Measurements from ENCODE around the gene TEX2. TPM values are rescaled to one million over a fixed set of nuclear protein-coding genes. Genes with fewer than 3 reads are reported as not detected.

Gene TEX2
- total and polyA plus RNA-seq, 7 experiments from 2014 or later = 7.9 to 24.2 (median 14.4) TPM

GRCh38 chr17:64229815-64230728, 33.0 kb downstream of the TEX2 start:
- no peak overlapping the region for H3K27ac ChIP-seq (ENCODE audit: low read depth, low read length)
- no peak overlapping the region for H3K27ac Mint-ChIP-seq
- H3K9me3 ChIP-seq (ENCODE audit: control insufficient read depth in 2 of 3, low read length in 3 of 3) = no peaks in the 10 kb centered on the region
- peaks cover 0 to 9% (median 6%) of the 10 kb centered on the region in 7 donors for H3K4me1 Mint-ChIP-seq
- ChIA-PET POLR2A (interaction anchor here (1.3 kb wide), 1 partner anchor 22 kb away, joined by 6 read pairs; no protein-coding TSS in a partner anchor), CTCF (interaction anchor here (0.9 kb wide), 1 partner anchor 12 kb away, joined by 4 read pairs; no protein-coding TSS in a partner anchor)
- H3K36me3 Mint-ChIP-seq = peaks cover 0 to 14% (median 3%) of the 10 kb centered on the region in 5 donors
- no peak for ATAC-seq
- no peak overlapping the region for H3K4me3 ChIP-seq (ENCODE audit: low read length)
- no peak for DNase-seq
- no peak overlapping the region for H3K4me3 Mint-ChIP-seq
- no peaks in the 10 kb centered on the region for H3K9me3 Mint-ChIP-seq
- no peaks in the 10 kb centered on the region for H3K27me3 ChIP-seq (ENCODE audit: control insufficient read depth in 2 of 2, insufficient read depth in 2 of 2, low read length in 2 of 2)
- no peaks in the 10 kb centered on the region for H3K36me3 ChIP-seq (ENCODE audit: control insufficient read depth in 2 of 3, insufficient read depth in 3 of 3, low read length in 3 of 3)
- H3K27me3 Mint-ChIP-seq = no peaks in the 10 kb centered on the region
- H3K4me1 ChIP-seq (ENCODE audit: control insufficient read depth in 2 of 2, insufficient read depth in 2 of 2, low read length in 2 of 2) = no peaks in the 10 kb centered on the region
- intact Hi-C loops (cut with micrococcal nuclease) = no loop called here

- POLR2A ChIA-PET = no interaction called here
- H3K4me1 ChIP-seq (ENCODE audit: control insufficient read depth in 2 of 2, insufficient read depth in 2 of 2, low read length in 2 of 2) = no peaks in the 10 kb centered on the region
- intact Hi-C loops (cut with micrococcal nuclease) = no loop called here
- H3K27ac ChIP-seq (ENCODE audit: low read depth, low read length) = no peak overlapping the region
- Mint-ChIP-seq H3K36me3 (peaks cover 0 to 11% (median 4%) of the 10 kb centered on the region in 5 donors), H3K4me3 (no peak overlapping the region), H3K27me3 (no peaks in the 10 kb centered on the region), H3K4me1 (peaks cover 0 to 25% (median 13%) of the 10 kb centered on the region in 7 donors), H3K9me3 (peaks cover 0 to 2% (median 0%) of the 10 kb centered on the region in 11 donors), H3K27ac (no peak overlapping the region)
- H3K4me3 ChIP-seq (ENCODE audit: low read length) = no peak overlapping the region
- ATAC-seq = no peak
- CTCF ChIA-PET = no interaction called here
- H3K36me3 ChIP-seq (ENCODE audit: control insufficient read depth in 2 of 3, insufficient read depth in 3 of 3, low read length in 3 of 3) = no peaks in the 10 kb centered on the region
- H3K9me3 ChIP-seq (ENCODE audit: control insufficient read depth in 2 of 3, low read length in 3 of 3) = no peaks in the 10 kb centered on the region
- no peak for DNase-seq
- H3K27me3 ChIP-seq (ENCODE audit: control insufficient read depth in 2 of 2, insufficient read depth in 2 of 2, low read length in 2 of 2) = no peaks in the 10 kb centered on the region
Observed at GRCh38 chr17:64226132-64226531, 36.9 kb downstream of the TEX2 start.

- Mint-ChIP-seq H3K36me3 (peaks cover 0 to 14% (median 4%) of the 10 kb centered on the region in 5 donors), H3K27me3 (no peaks in the 10 kb centered on the region), H3K9me3 (peaks cover 0 to 7% (median 0%) of the 10 kb centered on the region in 11 donors), H3K27ac (no peak overlapping the region), H3K4me3 (no peak overlapping the region), H3K4me1 (peaks cover 0 to 25% (median 14%) of the 10 kb centered on the region in 7 donors)
- Histone ChIP-seq H3K9me3 (ENCODE audit: control insufficient read depth in 2 of 3, low read length in 3 of 3) (no peaks in the 10 kb centered on the region), H3K27ac (ENCODE audit: low read depth, low read length) (no peak overlapping the region), H3K4me1 (ENCODE audit: control insufficient read depth in 2 of 2, insufficient read depth in 2 of 2, low read length in 2 of 2) (no peaks in the 10 kb centered on the region), H3K27me3 (ENCODE audit: control insufficient read depth in 2 of 2, insufficient read depth in 2 of 2, low read length in 2 of 2) (no peaks in the 10 kb centered on the region), H3K4me3 (ENCODE audit: low read length) (no peak overlapping the region), H3K36me3 (ENCODE audit: control insufficient read depth in 2 of 3, insufficient read depth in 3 of 3, low read length in 3 of 3) (no peaks in the 10 kb centered on the region)
- ChIA-PET CTCF (no interaction called here), POLR2A (no interaction called here)
- no peak for DNase-seq
- intact Hi-C loops (cut with micrococcal nuclease) = no loop called here
- no peak for ATAC-seq
Observed at GRCh38 chr17:64225410-64225809, 37.6 kb downstream of the TEX2 start.

GRCh38 chr17:64223931-64224629, 39.0 kb downstream of the TEX2 start:
- H3K4me3 Mint-ChIP-seq = no peak overlapping the region
- ChIA-PET CTCF (no interaction called here), POLR2A (no interaction called here)
- H3K4me1 Mint-ChIP-seq = peaks cover 0 to 33% (median 18%) of the 10 kb centered on the region in 7 donors
- Histone ChIP-seq H3K4me1 (ENCODE audit: control insufficient read depth in 2 of 2, insufficient read depth in 2 of 2, low read length in 2 of 2) (no peaks in the 10 kb centered on the region), H3K4me3 (ENCODE audit: low read length) (no peak overlapping the region), H3K9me3 (ENCODE audit: control insufficient read depth in 2 of 3, low read length in 3 of 3) (no peaks in the 10 kb centered on the region), H3K27ac (ENCODE audit: low read depth, low read length) (no peak overlapping the region), H3K27me3 (ENCODE audit: control insufficient read depth in 2 of 2, insufficient read depth in 2 of 2, low read length in 2 of 2) (no peaks in the 10 kb centered on the region), H3K36me3 (ENCODE audit: control insufficient read depth in 2 of 3, insufficient read depth in 3 of 3, low read length in 3 of 3) (no peaks in the 10 kb centered on the region)
- H3K27me3 Mint-ChIP-seq = no peaks in the 10 kb centered on the region
- no peak for ATAC-seq
- peaks cover 0 to 14% (median 5%) of the 10 kb centered on the region in 5 donors for H3K36me3 Mint-ChIP-seq
- DNase-seq = no peak
- H3K9me3 Mint-ChIP-seq = peaks cover 0 to 7% (median 0%) of the 10 kb centered on the region in 11 donors
- H3K27ac Mint-ChIP-seq = no peak overlapping the region
- intact Hi-C loops (cut with micrococcal nuclease) = no loop called here

- intact Hi-C loops (cut with micrococcal nuclease) = no loop called here
Observed at GRCh38 chr17:64223283-64223682, 39.8 kb downstream of the TEX2 start.

GRCh38 chr17:64221679-64222078, 41.4 kb downstream of the TEX2 start:
- Mint-ChIP-seq H3K9me3 (peaks cover 0 to 7% (median 0%) of the 10 kb centered on the region in 11 donors), H3K27me3 (no peaks in the 10 kb centered on the region), H3K36me3 (peaks cover 0 to 14% (median 5%) of the 10 kb centered on the region in 5 donors), H3K27ac (no peak overlapping the region), H3K4me1 (peaks cover 11 to 49% (median 35%) of the 10 kb centered on the region in 7 donors), H3K4me3 (no peak overlapping the region)
- DNase-seq (no peak), ATAC-seq (no peak)
- Histone ChIP-seq H3K9me3 (ENCODE audit: control insufficient read depth in 2 of 3, low read length in 3 of 3) (no peaks in the 10 kb centered on the region), H3K27me3 (ENCODE audit: control insufficient read depth in 2 of 2, insufficient read depth in 2 of 2, low read length in 2 of 2) (no peaks in the 10 kb centered on the region), H3K4me1 (ENCODE audit: control insufficient read depth in 2 of 2, insufficient read depth in 2 of 2, low read length in 2 of 2) (peaks cover 0 to 7% of the 10 kb centered on the region in 2 donors), H3K36me3 (ENCODE audit: control insufficient read depth in 2 of 3, insufficient read depth in 3 of 3, low read length in 3 of 3) (no peaks in the 10 kb centered on the region), H3K27ac (ENCODE audit: low read depth, low read length) (no peak overlapping the region), H3K4me3 (ENCODE audit: low read length) (no peak overlapping the region)
- intact Hi-C loops (cut with micrococcal nuclease) = no loop called here
- ChIA-PET POLR2A (interaction anchor here (1.4 kb wide), 1 partner anchor 10 kb away, joined by 3 read pairs; no protein-coding TSS in a partner anchor), CTCF (no interaction called here)

More at GRCh38 chr17:64223283-64223682, 39.8 kb downstream of the TEX2 start:
- Mint-ChIP-seq H3K36me3 (peaks cover 0 to 14% (median 5%) of the 10 kb centered on the region in 5 donors), H3K27me3 (no peaks in the 10 kb centered on the region), H3K4me1 (peaks cover 2 to 38% (median 21%) of the 10 kb centered on the region in 7 donors), H3K9me3 (peaks cover 0 to 7% (median 0%) of the 10 kb centered on the region in 11 donors), H3K4me3 (no peak overlapping the region), H3K27ac (peak overlapping the region in 1 of 9 donors; percentile 21)
- DNase-seq = no peak
- ATAC-seq = no peak
- Histone ChIP-seq H3K27me3 (ENCODE audit: control insufficient read depth in 2 of 2, insufficient read depth in 2 of 2, low read length in 2 of 2) (no peaks in the 10 kb centered on the region), H3K9me3 (ENCODE audit: control insufficient read depth in 2 of 3, low read length in 3 of 3) (no peaks in the 10 kb centered on the region), H3K4me1 (ENCODE audit: control insufficient read depth in 2 of 2, insufficient read depth in 2 of 2, low read length in 2 of 2) (peaks cover 0 to 4% of the 10 kb centered on the region in 2 donors), H3K36me3 (ENCODE audit: control insufficient read depth in 2 of 3, insufficient read depth in 3 of 3, low read length in 3 of 3) (no peaks in the 10 kb centered on the region), H3K4me3 (ENCODE audit: low read length) (no peak overlapping the region), H3K27ac (ENCODE audit: low read depth, low read length) (no peak overlapping the region)
- POLR2A ChIA-PET = interaction anchor here (0.6 kb wide), 2 partner anchors 22 to 191 kb away, joined by 4 to 8 read pairs; no protein-coding TSS in a partner anchor
- CTCF ChIA-PET = no interaction called here

Data from naive thymus-derived CD4-positive, alpha-beta T cell (primary cell).